Neuron (in vitro differentiated cells): ENCODE measurements around the gene NOX3.

ENCODE experiments used
- H2AFZ ChIP-seq: one replicate; pipeline ENCODE4 v1.6.1; 2013; ENCODE audit warnings: low read depth, mild to moderate bottlenecking, inconsistent platforms, low read length, moderate library complexity
- H3K27me3 ChIP-seq: one replicate; pipeline ENCODE4 v1.6.1; 2013; ENCODE audit warnings: low read length; ENCODE audit not compliant: insufficient read depth
- H3K36me3 ChIP-seq: one replicate; pipeline ENCODE4 v1.6.1; 2013; ENCODE audit warnings: low read length; ENCODE audit not compliant: insufficient read depth
- H3K4me1 ChIP-seq: one replicate; pipeline ENCODE4 v1.6.1; 2013; ENCODE audit warnings: low read length; ENCODE audit not compliant: insufficient read depth
- H3K4me3 ChIP-seq: 2 replicates; pipeline ENCODE4 v1.5.1; 2013; ENCODE audit warnings: mild to moderate bottlenecking, low read length, moderate library complexity
- H3K9me3 ChIP-seq: one replicate; pipeline ENCODE4 v1.6.1; 2013; ENCODE audit warnings: low read length

Gene NOX3

DNA sequence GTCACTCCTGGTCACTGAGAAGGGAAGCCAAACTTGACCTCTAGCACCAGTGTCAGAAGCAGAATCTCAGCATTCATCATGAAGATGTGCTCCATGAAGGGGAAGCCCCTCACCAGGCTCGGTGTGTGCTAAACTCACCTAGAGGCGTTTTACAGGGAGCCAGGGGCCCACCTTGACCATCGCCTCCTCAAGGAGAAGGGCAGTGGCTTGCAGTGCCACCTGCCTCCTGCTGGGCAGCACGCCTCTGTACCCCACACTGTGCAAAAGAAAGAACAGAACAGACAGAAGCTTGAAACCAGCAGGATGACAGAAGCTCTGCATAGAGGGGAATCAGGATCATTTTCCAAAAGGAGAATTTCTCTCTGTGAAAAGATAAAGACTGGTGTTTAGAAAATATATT is 39.7 kb downstream of the NOX3 start:
- Histone ChIP-seq H3K36me3 (no peaks in the 10 kb centered on the region), H3K4me1 (no peaks in the 10 kb centered on the region), H3K9me3 (no peaks in the 10 kb centered on the region), H3K27me3 (no peaks in the 10 kb centered on the region), H3K4me3 (no peak overlapping the region), H2AFZ (no peak overlapping the region)

DNA sequence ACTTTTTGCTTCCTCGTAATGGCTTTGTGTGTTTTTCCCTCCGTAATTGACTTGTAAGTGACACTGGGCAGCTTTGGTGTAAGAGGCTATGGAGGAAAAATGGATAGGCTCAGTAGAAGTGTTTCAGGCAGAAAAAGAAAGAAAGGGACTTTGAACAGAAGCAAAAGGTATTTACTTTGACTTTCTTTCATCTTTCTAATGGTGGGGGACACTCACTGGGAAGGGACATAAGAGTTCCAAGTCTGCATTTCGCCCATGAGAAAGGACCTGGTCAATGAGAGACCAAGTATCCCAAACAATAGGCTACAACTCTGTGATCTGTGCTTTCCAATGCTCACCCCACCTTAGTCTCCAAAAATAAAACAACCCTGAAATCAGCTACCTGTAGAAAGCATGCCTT is 41.6 kb downstream of the NOX3 start:
- Histone ChIP-seq H3K27me3 (no peaks in the 10 kb centered on the region), H3K36me3 (no peaks in the 10 kb centered on the region), H3K9me3 (no peaks in the 10 kb centered on the region), H2AFZ (no peak overlapping the region), H3K4me3 (no peak overlapping the region), H3K4me1 (no peaks in the 10 kb centered on the region)

DNA sequence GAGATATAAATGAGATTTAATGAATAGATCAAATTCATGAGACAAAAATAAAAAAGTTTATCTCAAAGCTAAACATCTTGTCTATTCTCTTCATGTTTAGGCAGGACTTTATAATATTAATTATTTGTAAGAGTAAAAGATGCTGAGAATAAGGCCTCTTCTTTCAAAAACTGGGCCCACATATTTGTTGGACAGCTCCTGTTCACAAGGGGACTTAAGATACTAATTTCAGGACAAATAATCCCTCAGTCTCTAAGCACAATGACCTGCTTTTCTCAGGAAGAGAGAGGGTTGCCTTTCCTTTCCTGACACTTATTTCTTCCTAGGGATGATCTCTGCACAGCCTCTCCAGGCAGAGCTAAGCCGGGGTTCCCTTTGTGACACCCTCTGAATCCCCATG is 43.3 kb downstream of the NOX3 start:
- no peaks in the 10 kb centered on the region for H3K4me1 ChIP-seq
- no peak overlapping the region for H2AFZ ChIP-seq
- no peaks in the 10 kb centered on the region for H3K36me3 ChIP-seq
- H3K9me3 ChIP-seq = no peaks in the 10 kb centered on the region
- no peaks in the 10 kb centered on the region for H3K27me3 ChIP-seq
- no peak overlapping the region for H3K4me3 ChIP-seq

DNA sequence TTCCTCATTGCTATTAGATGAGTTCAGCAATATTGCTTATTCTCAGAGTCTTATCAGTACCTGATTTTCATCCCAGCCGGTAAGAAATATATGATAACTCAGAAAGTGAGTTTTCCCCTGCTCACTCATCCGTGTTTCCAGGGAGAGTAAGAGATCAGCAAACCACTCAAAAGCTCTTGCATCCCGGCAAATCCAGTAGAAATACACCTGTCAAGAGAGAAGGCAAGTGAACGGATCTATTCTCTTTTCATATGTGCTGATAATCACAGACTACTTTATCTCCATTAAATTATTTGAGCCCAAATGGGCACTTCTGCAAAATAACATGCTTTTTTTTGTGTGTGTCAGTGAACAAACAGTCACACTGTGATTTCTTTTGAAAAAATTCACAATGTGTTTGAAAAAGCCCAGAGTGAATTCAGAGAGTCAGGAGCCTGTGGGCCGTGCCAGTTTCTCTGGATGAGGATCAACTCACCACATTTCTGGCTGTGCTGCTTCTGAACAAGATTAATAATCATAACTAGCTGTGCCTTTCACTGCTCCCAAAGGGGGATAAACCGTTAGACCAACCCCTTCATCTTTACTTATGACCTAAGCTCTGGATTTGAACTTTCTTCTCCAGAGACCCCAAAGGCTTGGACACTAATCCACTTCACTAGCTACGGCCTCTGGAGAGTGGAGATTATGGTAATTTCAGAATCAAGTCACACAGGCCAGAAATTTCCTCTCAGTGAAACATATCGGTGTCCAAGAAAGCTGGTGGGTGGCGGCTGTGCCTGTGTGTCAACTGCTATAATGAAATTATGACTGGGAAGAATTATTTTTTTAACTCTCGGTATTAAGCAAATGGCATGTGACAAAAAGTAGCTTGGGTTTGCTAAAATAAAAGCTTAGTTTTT is 44.2 kb downstream of the NOX3 start:
- no peak overlapping the region for H3K4me3 ChIP-seq
- no peaks in the 10 kb centered on the region for H3K4me1 ChIP-seq
- H3K27me3 ChIP-seq = no peaks in the 10 kb centered on the region
- H3K9me3 ChIP-seq = no peaks in the 10 kb centered on the region
- no peak overlapping the region for H2AFZ ChIP-seq
- H3K36me3 ChIP-seq = no peaks in the 10 kb centered on the region

DNA sequence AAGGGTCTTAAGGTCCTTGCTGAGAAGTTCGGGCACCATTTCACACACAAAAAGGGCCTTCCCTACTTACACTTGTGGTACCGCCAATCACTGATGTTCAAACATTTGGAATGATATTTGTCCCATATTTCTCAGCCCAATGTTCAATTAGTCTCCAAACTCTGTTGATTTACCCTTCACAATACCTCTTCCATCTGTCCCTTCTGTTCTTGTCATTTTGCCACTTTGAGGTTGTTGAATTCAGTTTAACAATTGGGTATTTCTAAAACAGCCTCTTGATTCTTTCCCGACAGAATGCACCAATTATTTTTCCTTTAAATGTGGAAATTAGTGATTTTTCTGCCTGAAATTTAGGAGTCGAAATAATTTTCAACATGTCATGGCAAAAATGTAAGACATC is 46.2 kb downstream of the NOX3 start:
- H3K4me3 ChIP-seq = no peak overlapping the region
- no peaks in the 10 kb centered on the region for H3K27me3 ChIP-seq
- H3K9me3 ChIP-seq = no peaks in the 10 kb centered on the region
- H2AFZ ChIP-seq = no peak overlapping the region
- H3K36me3 ChIP-seq = no peaks in the 10 kb centered on the region
- H3K4me1 ChIP-seq = no peaks in the 10 kb centered on the region

DNA sequence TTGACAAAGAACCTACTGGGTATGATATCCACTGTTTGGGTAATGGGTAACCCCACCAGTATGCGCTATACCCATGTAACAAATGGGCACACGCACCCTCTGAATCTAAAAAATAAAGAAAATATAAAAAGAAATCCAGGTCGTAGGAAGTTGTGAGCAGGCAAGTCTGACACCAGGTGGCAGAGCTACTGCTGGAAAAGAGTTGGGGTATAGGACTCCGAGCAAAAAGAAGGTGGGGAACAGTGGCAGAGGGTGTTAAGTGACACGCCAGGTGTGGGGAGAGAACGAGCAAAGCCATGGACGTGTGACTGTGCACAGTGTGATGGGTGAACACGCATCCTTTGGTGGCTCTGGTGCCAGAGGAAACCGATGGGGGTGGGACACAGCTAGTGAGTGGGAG is 46.7 kb downstream of the NOX3 start:
- no peak overlapping the region for H3K4me3 ChIP-seq
- no peaks in the 10 kb centered on the region for H3K36me3 ChIP-seq
- H2AFZ ChIP-seq = no peak overlapping the region
- H3K27me3 ChIP-seq = no peaks in the 10 kb centered on the region
- no peaks in the 10 kb centered on the region for H3K4me1 ChIP-seq
- no peaks in the 10 kb centered on the region for H3K9me3 ChIP-seq

DNA sequence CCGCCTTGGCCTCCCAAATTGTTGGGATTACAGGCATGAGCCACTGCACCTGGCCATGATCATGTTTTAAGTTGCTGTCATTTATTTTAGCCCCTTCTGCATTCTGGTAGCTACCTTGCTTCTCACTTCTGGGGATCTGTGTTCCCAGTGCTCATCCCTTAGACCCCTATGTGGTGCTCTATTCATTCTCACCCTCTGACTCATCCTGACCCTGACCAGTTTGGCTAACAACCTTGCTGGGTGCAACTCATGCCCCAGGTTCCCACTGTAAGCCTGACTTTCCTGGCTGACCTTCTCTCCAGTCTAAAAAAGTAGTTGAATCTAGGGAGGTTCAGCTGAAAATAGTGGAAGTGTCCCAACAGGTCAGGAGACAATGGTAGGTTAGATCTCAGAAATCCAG is 47.4 kb downstream of the NOX3 start:
- no peaks in the 10 kb centered on the region for H3K36me3 ChIP-seq
- no peak overlapping the region for H2AFZ ChIP-seq
- H3K9me3 ChIP-seq = no peaks in the 10 kb centered on the region
- H3K27me3 ChIP-seq = no peaks in the 10 kb centered on the region
- no peaks in the 10 kb centered on the region for H3K4me1 ChIP-seq
- H3K4me3 ChIP-seq = no peak overlapping the region

DNA sequence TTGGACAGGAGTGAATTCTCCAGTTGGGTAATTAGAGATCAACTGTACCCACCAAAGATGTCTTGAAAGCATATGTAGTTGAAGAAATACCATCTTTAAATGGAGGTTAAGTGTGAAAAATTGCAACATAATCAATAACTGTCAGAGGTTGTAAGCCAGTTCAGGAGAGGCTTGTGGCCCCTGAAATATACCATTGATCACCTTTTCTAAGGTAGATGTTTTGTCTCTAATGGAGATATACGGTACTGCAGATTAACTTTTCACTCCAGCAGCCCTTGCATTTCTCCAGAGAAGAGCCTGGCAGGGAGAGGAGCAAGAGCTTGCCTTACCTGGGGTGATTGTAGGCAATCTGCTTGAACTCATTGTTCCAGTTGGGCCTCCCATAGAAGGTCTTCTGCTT is 48.8 kb downstream of the NOX3 start:
- Histone ChIP-seq H3K9me3 (no peaks in the 10 kb centered on the region), H3K4me3 (no peak overlapping the region), H3K36me3 (no peaks in the 10 kb centered on the region), H3K4me1 (no peaks in the 10 kb centered on the region), H3K27me3 (no peaks in the 10 kb centered on the region), H2AFZ (no peak overlapping the region)

DNA sequence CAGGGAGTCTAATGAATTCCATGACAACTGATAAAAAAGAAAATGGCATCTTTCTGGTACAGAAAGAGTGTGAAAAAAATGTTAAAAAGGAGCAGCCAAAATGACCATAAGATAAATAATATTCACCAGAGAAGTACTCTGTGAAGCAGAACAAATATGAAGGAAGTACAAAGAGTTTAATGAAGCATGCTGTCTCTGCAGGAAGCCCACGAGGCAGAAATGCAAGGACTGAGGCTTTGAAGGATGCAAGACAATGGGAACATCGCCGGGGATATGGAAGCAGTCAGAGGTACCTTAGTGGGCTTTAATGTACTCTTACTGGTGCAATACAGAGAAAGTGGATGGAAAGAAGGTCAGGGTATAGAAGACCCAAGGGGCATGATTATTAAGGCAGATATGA is 50.7 kb downstream of the NOX3 start:
- H3K27me3 ChIP-seq = no peaks in the 10 kb centered on the region
- H3K36me3 ChIP-seq = no peaks in the 10 kb centered on the region
- no peaks in the 10 kb centered on the region for H3K9me3 ChIP-seq
- no peaks in the 10 kb centered on the region for H3K4me1 ChIP-seq
- H2AFZ ChIP-seq = no peak overlapping the region
- no peak overlapping the region for H3K4me3 ChIP-seq

DNA sequence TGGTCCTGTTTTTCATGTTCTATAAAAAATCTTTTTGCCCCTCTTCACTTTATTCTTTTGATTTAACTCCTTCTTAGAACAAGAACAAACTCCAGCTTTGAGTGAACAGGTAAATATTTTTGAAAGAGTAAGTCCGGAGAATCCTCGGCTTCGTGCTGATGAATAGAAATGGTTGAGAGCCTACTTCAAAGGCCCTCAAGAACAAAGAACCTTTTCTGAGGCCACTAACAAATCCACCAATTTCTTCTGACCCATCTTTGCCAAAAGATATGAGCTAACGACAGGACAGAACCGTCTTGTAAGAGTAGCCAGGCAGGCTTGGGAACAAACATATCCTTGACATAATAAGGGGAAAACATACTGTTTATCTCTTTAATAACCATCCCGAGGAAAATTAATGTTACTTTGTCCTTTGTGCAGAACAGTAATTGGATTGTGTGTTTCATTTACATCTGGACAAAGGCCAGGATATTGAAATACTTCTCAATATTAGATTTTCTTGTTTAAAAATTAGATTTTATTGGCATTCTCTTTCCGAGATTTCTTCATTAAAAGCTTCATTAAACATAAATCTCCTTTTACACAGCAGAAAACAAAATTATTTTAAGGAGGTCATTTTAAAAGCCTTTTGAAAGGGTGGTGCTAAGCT is 52.9 kb downstream of the NOX3 start:
- no peaks in the 10 kb centered on the region for H3K27me3 ChIP-seq
- no peaks in the 10 kb centered on the region for H3K36me3 ChIP-seq
- H3K4me3 ChIP-seq = no peak overlapping the region

DNA sequence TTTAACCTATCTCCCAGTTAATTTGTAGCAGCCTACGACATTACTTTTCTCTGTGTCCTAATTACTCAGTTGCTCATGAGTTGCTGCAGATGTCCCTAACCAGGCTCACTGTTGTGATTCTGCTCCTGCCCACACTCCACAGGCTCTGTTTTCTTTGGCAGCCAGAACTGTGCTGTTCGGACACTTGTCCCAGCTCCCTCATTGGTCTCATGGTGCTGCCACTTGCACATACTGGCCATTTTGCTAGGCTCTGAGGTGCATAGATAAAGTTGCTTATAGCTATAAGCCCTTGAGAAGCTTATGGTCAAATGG is 55.0 kb downstream of the NOX3 start:
- no peaks in the 10 kb centered on the region for H3K4me1 ChIP-seq
- H3K27me3 ChIP-seq = no peaks in the 10 kb centered on the region
- no peak overlapping the region for H2AFZ ChIP-seq
- H3K4me3 ChIP-seq = no peak overlapping the region
- no peaks in the 10 kb centered on the region for H3K9me3 ChIP-seq
- no peaks in the 10 kb centered on the region for H3K36me3 ChIP-seq

More for the DNA sequence above, 52.9 kb downstream of the NOX3 start:
- no peak overlapping the region for H2AFZ ChIP-seq
- no peaks in the 10 kb centered on the region for H3K9me3 ChIP-seq
- no peaks in the 10 kb centered on the region for H3K4me1 ChIP-seq

DNA sequence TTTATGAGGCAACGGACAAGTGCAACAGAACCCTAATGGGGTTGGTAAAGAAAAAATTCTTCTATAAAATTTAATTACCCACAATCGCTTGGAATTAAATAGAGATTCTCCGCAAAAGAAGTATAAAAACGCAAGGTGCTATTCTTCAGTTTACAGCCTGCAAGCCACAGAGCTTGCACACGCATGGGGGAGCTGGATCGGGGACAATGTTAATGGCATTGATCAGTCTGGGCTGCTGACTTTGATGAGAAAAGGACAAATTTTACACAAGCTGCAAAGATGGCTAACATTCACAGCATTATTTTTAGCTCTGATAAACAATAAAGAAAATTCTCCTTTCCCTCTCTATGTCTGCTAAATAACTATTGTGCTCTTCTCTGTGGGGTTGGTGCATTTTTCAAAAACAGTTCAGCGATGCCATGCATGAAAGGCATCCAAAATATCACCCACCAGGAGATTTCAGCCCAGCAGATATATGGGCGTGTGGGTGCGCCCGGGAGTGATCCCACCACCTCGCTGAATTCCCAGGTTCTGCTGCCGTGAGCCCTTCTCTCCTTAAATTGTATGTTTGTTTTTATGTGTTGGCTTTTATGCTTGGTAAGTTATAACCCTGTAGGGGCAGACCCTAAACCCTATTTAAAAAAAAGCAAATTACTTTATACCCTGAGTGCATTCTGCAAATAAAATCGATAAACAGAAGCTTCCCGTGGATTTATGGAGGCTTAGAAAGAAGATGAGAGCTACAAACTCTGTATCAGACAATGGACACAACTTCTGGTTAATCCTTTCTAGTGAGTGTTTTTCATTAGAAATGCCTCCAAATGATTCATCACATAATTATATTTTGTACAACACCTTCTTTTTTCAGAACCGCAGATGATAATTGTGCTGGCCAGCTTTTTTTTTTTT is 55.6 kb downstream of the NOX3 start:
- H3K4me1 ChIP-seq = no peaks in the 10 kb centered on the region
- no peak overlapping the region for H3K4me3 ChIP-seq
- H3K27me3 ChIP-seq = no peaks in the 10 kb centered on the region
- no peaks in the 10 kb centered on the region for H3K36me3 ChIP-seq
- H2AFZ ChIP-seq = no peak overlapping the region
- H3K9me3 ChIP-seq = no peaks in the 10 kb centered on the region

DNA sequence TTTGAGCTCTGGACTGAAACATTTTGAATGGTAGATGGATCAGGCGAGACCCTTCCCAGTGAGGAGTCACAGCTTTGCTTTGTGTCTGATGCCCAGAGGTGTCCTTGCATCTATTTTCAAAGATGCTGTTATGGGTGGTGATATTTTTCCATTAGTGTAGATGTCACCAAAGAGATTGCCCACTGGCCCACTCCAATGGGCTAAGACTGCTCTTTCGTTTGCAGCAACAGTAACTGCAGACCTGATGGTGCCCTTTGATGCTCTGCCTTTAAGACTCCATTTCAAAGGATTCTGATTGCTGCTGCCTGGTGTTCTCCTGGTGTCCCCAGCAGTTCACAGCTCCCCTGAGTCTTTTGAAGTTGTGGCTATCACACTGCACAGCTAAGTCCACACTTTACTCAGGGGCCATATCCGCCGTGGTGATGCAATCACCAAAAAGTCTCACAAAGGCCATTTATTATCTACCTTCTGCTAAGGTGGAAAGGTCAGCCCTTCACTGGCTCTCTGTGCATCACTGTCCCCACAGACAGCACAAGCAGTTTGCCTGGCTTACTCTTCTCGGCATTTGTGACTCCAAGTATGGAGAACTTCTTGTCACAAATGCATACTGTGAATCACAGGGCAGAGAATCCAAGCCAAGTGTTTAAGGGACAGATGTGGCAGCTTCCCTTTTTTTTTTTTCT is 56.4 kb downstream of the NOX3 start:
- Histone ChIP-seq H3K4me1 (no peaks in the 10 kb centered on the region), H2AFZ (no peak overlapping the region), H3K4me3 (no peak overlapping the region), H3K36me3 (no peaks in the 10 kb centered on the region), H3K9me3 (no peaks in the 10 kb centered on the region), H3K27me3 (no peaks in the 10 kb centered on the region)
